OCI-LY3 (cell line): Measurements from ENCODE around the gene ME3.

Experiments
- CTCF ChIP-seq: fragments of 200-600, 300-600 bp; sonication (generic); IDR thresholded peaks from 2 replicates; pipeline ENCODE4 v1.5.1; 2014; ENCODE audit warnings: antibody characterized with exemption, low read length, low read depth
- EZH2phosphoT487 ChIP-seq: fragments of 200-600 bp; shearing (Covaris generic); IDR thresholded peaks from 2 replicates; pipeline ENCODE4 v1.6.1; 2018; ENCODE audit warnings: antibody characterized with exemption, mixed run types, low read depth

DNA sequence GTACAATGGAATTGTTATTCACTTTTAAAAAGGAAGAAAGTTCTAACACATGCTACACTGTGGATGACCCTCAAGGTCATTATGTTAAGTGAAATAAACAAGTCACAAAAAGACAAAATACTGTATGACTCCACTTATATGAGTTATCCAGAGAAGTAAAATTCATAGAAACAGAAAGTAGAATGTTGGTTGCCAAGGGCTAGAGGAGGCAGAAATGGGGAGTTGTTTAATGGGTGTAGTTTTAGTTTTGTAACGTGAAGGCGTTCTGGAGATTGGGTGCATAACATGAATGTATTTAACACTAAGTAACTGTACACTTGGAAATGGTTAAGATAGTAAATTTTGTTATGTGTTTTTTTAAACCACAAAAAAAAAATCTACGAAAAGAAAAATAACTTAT, 253.9 kb downstream of the ME3 start:
- TF ChIP-seq CTCF (no peak), EZH2phosphoT487 (no peak)
